ENCODE data around the gene UBAP2. TPM values are rescaled to one million over a fixed set of nuclear protein-coding genes. Genes with fewer than 3 reads are reported as not detected.

UBAP2 gene
- total RNA-seq, 1 donor from 2014 or later, result 73.3 TPM

- TF ChIP-seq EZH2 (IDR thresholded peaks at IDR 0.05; ENCODE audit: insufficient read depth, low read length), result no peak
- no peak for TF ChIP-seq CTCF (IDR thresholded peaks at IDR 0.05; ENCODE audit: insufficient read depth, low read depth, low read length)
- Histone ChIP-seq H4K20me1 (ENCODE audit: insufficient read depth, low read length) (peaks cover 78% of the 10 kb centered on the region), H3K4me1 (ENCODE audit: insufficient read depth, low read length) (no peaks in the 10 kb centered on the region), H3K9me3 (ENCODE audit: insufficient read depth, low read depth, low read length) (no peaks in the 10 kb centered on the region), H3K27ac (ENCODE audit: low read depth, low read length) (no peak overlapping the region), H3K36me3 (ENCODE audit: insufficient read depth, low read length) (peaks cover 45% of the 10 kb centered on the region), H3K9ac (ENCODE audit: low read length) (no peak overlapping the region), H3K79me2 (ENCODE audit: insufficient read depth, low read length) (no peaks in the 10 kb centered on the region), H3K27me3 (ENCODE audit: insufficient read depth, low read length) (no peaks in the 10 kb centered on the region), H2AFZ (ENCODE audit: low read depth, low read length) (no peak overlapping the region), H3K4me2 (ENCODE audit: low read length) (no peak overlapping the region), H3K4me3 (ENCODE audit: insufficient read depth, low read depth, low read length) (no peak overlapping the region)
- Mint-ChIP-seq H3K27ac (ENCODE audit: unreplicated experiment) (peak overlapping the region; percentile 51), H3K27me3 (ENCODE audit: low read depth, unreplicated experiment) (no peaks in the 10 kb centered on the region), H3K9me3 (ENCODE audit: unreplicated experiment) (no peaks in the 10 kb centered on the region), H3K36me3 (ENCODE audit: low read depth, unreplicated experiment) (peaks cover 17% of the 10 kb centered on the region), H3K4me3 (ENCODE audit: unreplicated experiment) (no peak overlapping the region), H3K4me1 (ENCODE audit: low read depth, unreplicated experiment) (peaks cover 6% of the 10 kb centered on the region)
- DNase-seq (ENCODE audit: low read depth) (no peak), FAIRE-seq (no peak)
Observed at GRCh38 chr9:33923998-33924701, 124.5 kb downstream of the UBAP2 start.

- no peak overlapping the region for H2AFZ ChIP-seq (ENCODE audit: low read depth, low read length)
- H3K27ac Mint-ChIP-seq (ENCODE audit: unreplicated experiment), result peak overlapping the region; percentile 62
- TF ChIP-seq EZH2 (IDR thresholded peaks at IDR 0.05; ENCODE audit: insufficient read depth, low read length) (no peak), CTCF (IDR thresholded peaks at IDR 0.05; ENCODE audit: insufficient read depth, low read depth, low read length) (no peak)
Observed at GRCh38 chr9:33923079-33923478, 125.6 kb downstream of the UBAP2 start.

More at GRCh38 chr9:33923079-33923478, 125.6 kb downstream of the UBAP2 start:
- Histone ChIP-seq H3K9ac (ENCODE audit: low read length) (no peak overlapping the region), H3K36me3 (ENCODE audit: insufficient read depth, low read length) (peaks cover 45% of the 10 kb centered on the region), H3K4me1 (ENCODE audit: insufficient read depth, low read length) (no peaks in the 10 kb centered on the region), H3K79me2 (ENCODE audit: insufficient read depth, low read length) (no peaks in the 10 kb centered on the region), H4K20me1 (ENCODE audit: insufficient read depth, low read length) (peaks cover 78% of the 10 kb centered on the region), H3K4me2 (ENCODE audit: low read length) (no peak overlapping the region), H3K27ac (ENCODE audit: low read depth, low read length) (no peak overlapping the region), H3K9me3 (ENCODE audit: insufficient read depth, low read depth, low read length) (no peaks in the 10 kb centered on the region), H3K27me3 (ENCODE audit: insufficient read depth, low read length) (no peaks in the 10 kb centered on the region), H3K4me3 (ENCODE audit: insufficient read depth, low read depth, low read length) (no peak overlapping the region)
- DNase-seq (ENCODE audit: low read depth) (no peak), FAIRE-seq (no peak)
- no peaks in the 10 kb centered on the region for H3K27me3 Mint-ChIP-seq (ENCODE audit: low read depth, unreplicated experiment)
- no peak overlapping the region for H3K4me3 Mint-ChIP-seq (ENCODE audit: unreplicated experiment)
- peaks cover 6% of the 10 kb centered on the region for H3K4me1 Mint-ChIP-seq (ENCODE audit: low read depth, unreplicated experiment)
- H3K9me3 Mint-ChIP-seq (ENCODE audit: unreplicated experiment), result no peaks in the 10 kb centered on the region
- peaks cover 18% of the 10 kb centered on the region for H3K36me3 Mint-ChIP-seq (ENCODE audit: low read depth, unreplicated experiment)

Data from astrocyte (in vitro differentiated cells and primary cell).